DLD1 (cell line): ENCODE results near the gene MYO18B.
"Not testable (repeated sequence)": the region's sequence is repeated elsewhere in the genome, so short reads cannot be mapped to it uniquely, and the experiment has no call there.

ENCODE experiments used
- in situ Hi-C: cut with HindIII; loops from 2 replicates; pipeline ENCODE4 v1.10.0; 2017; ENCODE audit warnings: low sequenced_read_pairs

Gene MYO18B, protein sequence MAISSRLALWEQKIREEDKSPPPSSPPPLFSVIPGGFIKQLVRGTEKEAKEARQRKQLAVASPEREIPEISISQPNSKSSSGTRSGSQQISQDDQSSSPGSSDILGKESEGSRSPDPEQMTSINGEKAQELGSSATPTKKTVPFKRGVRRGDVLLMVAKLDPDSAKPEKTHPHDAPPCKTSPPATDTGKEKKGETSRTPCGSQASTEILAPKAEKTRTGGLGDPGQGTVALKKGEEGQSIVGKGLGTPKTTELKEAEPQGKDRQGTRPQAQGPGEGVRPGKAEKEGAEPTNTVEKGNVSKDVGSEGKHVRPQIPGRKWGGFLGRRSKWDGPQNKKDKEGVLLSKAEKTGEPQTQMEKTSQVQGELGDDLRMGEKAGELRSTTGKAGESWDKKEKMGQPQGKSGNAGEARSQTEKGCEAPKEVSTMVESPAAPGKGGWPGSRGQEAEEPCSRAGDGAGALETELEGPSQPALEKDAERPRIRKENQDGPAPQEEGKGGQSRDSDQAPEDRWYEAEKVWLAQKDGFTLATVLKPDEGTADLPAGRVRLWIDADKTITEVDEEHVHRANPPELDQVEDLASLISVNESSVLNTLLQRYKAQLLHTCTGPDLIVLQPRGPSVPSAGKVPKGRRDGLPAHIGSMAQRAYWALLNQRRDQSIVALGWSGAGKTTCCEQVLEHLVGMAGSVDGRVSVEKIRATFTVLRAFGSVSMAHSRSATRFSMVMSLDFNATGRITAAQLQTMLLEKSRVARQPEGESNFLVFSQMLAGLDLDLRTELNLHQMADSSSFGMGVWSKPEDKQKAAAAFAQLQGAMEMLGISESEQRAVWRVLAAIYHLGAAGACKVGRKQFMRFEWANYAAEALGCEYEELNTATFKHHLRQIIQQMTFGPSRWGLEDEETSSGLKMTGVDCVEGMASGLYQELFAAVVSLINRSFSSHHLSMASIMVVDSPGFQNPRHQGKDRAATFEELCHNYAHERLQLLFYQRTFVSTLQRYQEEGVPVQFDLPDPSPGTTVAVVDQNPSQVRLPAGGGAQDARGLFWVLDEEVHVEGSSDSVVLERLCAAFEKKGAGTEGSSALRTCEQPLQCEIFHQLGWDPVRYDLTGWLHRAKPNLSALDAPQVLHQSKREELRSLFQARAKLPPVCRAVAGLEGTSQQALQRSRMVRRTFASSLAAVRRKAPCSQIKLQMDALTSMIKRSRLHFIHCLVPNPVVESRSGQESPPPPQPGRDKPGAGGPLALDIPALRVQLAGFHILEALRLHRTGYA (N-terminal part only)

GRCh38 chr22:25741692-25742626, at the start of gene MYO18B:
TSS of gene MYO18B (plus strand) at chr22:25742188. CDS start at chr22:25761093, 18,905 bp downstream.
- in situ Hi-C loops = no loop called here

DNA sequence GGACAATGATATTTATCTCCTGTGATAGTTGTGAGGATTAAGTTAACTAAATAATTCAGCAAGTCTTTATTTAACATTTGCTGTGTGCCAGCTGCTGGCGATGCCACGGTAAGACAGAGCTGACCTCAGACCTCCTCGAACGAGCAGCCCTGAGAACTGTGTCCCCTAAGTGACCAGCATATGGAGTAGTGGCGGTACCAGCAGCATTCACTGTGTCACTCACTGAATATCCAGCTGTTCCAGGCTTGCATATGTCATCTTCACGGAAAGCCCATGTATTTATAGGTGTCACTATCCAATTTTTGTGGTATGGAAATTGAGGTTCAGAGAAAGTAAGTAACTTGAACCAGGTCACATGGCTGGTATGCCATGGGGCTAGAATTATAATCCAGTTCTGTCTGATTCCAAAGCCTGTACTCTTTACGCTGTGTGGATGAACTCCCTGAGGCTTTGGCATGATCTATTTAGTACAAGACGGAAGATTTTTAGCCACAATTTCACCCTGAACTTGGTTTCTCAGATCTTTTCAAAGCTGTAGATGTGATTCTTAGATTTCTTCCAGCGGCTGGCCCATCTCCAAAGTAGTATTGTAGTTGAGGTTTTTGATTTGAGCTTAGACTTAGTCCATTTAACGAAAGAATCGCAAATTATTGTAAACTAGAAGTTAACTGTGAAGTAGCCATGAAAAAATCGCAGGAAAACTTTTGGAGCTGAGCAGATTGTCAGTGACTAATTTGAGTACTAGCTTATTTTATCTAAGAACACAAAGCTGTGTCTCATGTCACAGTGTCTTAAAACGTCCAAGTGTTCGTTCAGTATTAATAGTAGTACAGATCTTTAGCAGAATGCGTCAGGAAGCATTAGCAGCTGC, 49.4 kb upstream of the MYO18B start:
- in situ Hi-C loops = no loop called here

GRCh38 chr22:25693268-25693565, 48.8 kb upstream of the MYO18B start:
- in situ Hi-C loops = no loop called here

DNA sequence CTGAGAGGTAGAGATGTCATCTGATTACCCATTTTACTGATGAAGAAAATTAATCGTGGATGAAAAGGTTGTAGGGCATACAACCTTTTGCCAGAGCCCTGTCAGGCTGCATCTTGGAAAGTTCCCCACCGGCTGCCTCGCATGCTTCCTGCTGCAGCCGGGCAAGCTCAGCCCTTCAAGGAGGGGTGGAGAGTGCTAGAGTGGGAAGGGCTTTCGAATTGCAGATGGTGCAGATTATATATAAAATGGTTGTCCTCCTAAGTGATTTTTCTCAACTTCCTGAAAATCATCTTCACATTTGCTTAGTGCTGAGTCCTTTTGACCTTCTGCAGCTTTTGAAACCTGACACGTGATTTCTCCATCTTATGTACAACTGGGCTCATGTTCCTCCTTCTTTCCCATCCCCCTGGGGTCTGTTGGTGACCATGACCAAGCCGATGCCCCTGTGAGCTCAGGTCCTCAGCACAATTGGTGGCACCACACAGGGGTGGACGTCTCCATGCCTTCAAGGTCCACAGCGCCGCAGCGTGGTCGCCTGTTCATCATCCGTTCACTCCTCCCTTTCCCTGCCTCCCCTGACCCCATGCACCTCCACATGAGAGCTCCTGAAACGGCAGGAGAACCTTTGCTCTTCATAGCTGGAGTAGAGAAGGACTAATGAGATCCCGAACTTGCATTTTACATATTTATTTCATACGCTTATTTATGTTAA, 47.6 kb upstream of the MYO18B start:
- in situ Hi-C loops = no loop called here

DNA sequence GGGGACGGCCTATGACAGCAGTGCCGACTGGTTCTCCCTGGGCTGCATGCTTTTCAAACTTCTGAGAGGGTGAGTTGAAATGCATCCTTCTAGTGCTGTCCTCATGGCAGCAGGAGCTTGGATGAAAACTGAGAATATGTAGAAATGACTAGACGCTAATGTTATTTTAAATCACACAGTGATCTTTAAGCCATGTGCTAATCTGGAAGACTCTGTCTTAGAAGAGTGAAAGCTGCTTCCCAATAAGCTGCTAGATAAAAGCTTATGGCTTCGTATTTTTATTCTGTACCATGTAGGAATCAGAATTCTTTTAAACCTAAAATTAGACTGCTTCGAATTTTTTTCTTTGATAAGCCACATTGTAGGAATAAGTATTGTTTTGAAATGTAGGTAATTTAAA, 46.8 kb upstream of the MYO18B start:
- in situ Hi-C loops = no loop called here

GRCh38 chr22:25696763-25697162, 45.2 kb upstream of the MYO18B start:
- in situ Hi-C loops = no loop called here

GRCh38 chr22:25697181-25697664, 44.8 kb upstream of the MYO18B start:
- in situ Hi-C loops = no loop called here

DNA sequence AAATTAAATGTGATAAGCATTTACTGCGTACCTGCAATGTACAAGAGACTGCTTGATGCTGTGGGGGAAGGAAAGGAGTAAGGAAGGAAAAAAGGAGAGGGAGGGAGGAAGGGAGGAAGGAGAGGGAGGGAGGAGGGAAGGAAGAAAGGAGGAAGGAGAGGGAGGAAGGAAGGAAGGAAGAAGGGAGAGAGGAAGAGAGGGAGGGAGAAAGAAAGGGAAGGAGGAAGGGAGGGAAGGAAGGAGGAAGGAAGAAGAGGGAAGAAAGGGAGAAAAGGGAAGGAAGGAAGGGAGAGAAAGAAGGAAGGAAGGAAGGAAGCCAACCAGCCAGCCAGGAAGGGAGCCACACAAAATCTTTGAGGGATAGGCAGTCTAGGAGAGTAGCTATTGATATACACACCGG, 44.0 kb upstream of the MYO18B start:
- in situ Hi-C loops = no loop called here

GRCh38 chr22:25698461-25698860, 43.5 kb upstream of the MYO18B start:
- in situ Hi-C loops = no loop called here

GRCh38 chr22:25698978-25699377, 43.0 kb upstream of the MYO18B start:
- in situ Hi-C loops = no loop called here

DNA sequence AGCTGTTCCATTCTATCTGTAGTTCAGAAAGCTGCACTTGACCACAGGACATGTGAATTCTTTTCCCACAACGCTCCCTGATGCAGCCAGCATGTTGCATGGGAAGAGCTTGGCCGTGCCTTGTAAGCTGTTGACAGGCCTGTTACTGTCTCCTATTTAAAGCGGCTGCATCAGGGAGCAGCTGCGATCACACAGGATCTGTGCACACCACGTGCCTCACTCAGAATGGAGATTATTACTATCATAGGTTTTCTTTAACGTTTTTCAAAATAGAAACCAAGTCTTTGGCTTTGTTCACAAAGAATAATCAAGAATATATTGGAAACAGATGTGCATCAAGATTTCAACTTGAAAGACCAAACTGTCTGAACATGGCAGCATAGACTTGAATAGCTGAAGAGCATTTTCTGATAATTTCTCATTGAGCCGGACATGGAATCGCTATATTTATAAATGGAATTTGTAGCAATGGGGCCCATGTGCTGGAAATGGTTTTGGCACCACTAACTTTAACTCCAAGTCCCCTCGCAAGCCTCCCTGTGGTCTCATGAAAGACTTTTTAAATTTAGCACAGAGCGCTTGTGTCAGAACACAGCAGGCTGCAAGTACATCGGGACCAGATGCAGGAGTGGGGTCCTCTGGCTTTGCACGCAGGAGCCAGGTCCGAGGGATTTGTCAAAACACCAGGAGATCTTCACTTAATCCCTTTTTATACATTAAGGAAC, 40.8 kb upstream of the MYO18B start:
- in situ Hi-C loops = no loop called here

GRCh38 chr22:25702040-25702439, 39.9 kb upstream of the MYO18B start:
- in situ Hi-C loops = no loop called here

DNA sequence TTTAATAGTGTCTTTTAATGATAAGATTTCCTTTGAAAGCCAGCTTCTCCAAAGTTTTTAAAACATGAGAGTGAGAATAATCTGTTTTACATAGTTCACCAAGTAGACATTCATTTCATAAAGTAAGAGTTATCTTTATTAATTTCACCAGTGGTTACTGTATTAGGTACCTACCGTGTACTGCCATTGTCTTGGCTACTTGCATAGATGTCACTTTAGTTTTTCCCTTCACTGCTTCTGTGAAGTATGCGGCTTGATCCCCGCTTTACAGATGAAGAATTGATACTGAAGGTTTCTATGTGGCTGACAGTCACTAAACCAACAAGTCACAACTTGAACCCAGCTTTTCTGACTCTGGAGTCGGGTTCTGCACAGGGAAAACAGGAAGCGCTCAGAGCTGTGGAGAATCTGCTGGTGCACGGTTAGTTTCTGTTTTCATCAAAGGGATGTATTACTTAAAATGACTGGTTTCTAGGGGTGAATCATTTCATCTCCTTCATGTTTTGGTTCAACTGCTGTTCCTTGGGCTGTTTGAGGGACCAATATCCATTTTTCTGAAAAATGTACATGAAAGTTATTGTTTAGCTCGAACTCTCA, 39.3 kb upstream of the MYO18B start:
- in situ Hi-C loops = no loop called here

DNA sequence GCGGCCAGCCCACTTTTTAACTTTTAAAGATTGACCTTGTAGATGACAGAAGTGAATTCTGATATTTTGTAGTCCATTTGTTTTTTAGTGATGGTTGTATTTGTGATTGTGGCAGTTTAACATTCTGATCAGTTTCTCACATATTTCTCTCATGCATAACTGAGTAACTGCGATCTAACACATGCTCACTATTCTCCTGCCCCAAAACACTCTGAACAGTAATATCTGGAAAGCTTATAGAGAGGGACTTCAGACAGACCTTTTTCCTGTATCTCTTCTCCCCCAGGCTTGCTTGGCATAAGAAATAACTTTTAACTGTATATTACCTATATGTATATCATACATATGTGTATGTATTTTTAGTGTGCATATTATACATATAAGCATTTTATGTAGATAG, 37.3 kb upstream of the MYO18B start:
- in situ Hi-C loops = no loop called here

DNA sequence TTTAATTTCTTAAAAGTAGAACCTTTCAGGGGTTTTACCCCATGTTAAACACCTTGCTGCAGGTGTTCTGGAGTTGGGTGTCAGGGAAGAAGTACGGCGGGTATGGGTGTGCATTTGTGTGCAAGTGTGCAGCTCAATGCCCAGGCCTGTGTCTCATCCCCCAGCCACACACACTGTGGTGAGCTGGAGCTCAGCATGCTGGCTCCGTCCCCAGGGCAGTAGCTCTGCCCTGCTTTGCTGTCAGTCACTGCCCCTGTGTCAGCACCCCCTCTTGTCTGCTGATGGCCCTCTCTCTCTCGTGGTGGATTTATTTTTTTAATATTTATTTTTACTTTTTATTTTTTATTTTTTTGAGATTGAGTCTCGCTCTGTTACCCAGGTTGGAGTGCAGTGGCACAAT, 35.8 kb upstream of the MYO18B start:
- in situ Hi-C loops = no loop called here

DNA sequence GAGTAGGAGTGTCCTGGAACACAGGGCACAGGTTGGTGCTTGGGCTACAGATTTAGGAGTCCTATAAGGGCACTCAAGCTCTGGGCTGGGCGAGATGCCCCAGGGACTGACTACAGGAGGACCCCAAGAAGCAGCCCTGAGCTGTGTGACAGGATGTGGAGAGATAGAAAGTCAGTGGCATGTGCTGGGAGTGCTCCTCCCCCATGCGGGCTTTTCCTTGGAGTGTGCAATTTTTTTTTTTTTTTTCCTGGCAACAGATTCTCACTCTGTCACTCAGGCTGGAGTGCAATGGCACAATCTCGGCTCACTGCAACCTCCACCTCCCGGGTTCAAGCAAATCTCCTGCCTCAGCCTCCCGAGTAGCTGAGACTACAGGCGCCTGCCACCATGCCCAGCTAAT, 33.6 kb upstream of the MYO18B start:
- in situ Hi-C loops = not testable (repeated sequence)

- in situ Hi-C loops = no loop called here
These were observed 32.2 kb upstream of the MYO18B start for GRCh38 chr22:25709758-25710157.

- in situ Hi-C loops = no loop called here
These were observed 31.5 kb upstream of the MYO18B start for GRCh38 chr22:25710501-25710900.
